ENCODE measurements around the gene BLM. TPM values are rescaled to one million over a fixed set of nuclear protein-coding genes. Genes with fewer than 3 reads are reported as not detected.
A peak's percentile ranks its signal among the peaks of the same experiment; 100 is the strongest.
"Not testable (repeated sequence)": the region's sequence is repeated elsewhere in the genome, so short reads cannot be mapped to it uniquely, and the experiment has no call there.

The BLM gene
- total RNA-seq, 3 donors from 2014 or later, result 21.4 to 25.6 (median 23.5) TPM

GRCh38 chr15:90822204-90822955 is 105.2 kb downstream of the BLM start:
- Mint-ChIP-seq H3K4me1 (ENCODE audit: low read depth) (peaks cover 13% of the 10 kb centered on the region), H3K9me3 (no peaks in the 10 kb centered on the region), H3K4me3 (no peak overlapping the region), H3K27me3 (ENCODE audit: low read depth) (no peaks in the 10 kb centered on the region), H3K36me3 (ENCODE audit: insufficient read depth) (no peaks in the 10 kb centered on the region)
- DNase-seq (no peak), ATAC-seq (no peak)

GRCh38 chr15:90823455-90823974 is 106.4 kb downstream of the BLM start:
- Mint-ChIP-seq H3K4me3 (no peak overlapping the region), H3K4me1 (ENCODE audit: low read depth) (peaks cover 6% of the 10 kb centered on the region), H3K27me3 (ENCODE audit: low read depth) (no peaks in the 10 kb centered on the region), H3K9me3 (no peaks in the 10 kb centered on the region), H3K36me3 (ENCODE audit: insufficient read depth) (no peaks in the 10 kb centered on the region)
- ATAC-seq (no peak), DNase-seq (no peak)

- ATAC-seq; DNase-seq; H3K4me3 Mint-ChIP-seq; H3K36me3 Mint-ChIP-seq (ENCODE audit: insufficient read depth); H3K27me3 Mint-ChIP-seq (ENCODE audit: low read depth); H3K9me3 Mint-ChIP-seq: not testable (repeated sequence)
- H3K4me1 Mint-ChIP-seq (ENCODE audit: low read depth), result peaks cover 12% of the 10 kb centered on the region
These were observed 108.2 kb downstream of the BLM start for GRCh38 chr15:90825115-90825899.

- ATAC-seq, DNase-seq: not testable (repeated sequence)
- peaks cover 20% of the 10 kb centered on the region for H3K4me1 Mint-ChIP-seq (ENCODE audit: low read depth)
These were observed 109.2 kb downstream of the BLM start for GRCh38 chr15:90826206-90826885.

GRCh38 chr15:90826886-90827435 is 109.8 kb downstream of the BLM start:
- Mint-ChIP-seq H3K4me3 (no peak overlapping the region), H3K27me3 (ENCODE audit: low read depth) (peaks cover 3% of the 10 kb centered on the region), H3K4me1 (ENCODE audit: low read depth) (peaks cover 20% of the 10 kb centered on the region), H3K9me3 (no peaks in the 10 kb centered on the region), H3K36me3 (ENCODE audit: insufficient read depth) (no peaks in the 10 kb centered on the region)
- DNase-seq (no peak), ATAC-seq (no peak)

More at GRCh38 chr15:90826206-90826885, 109.2 kb downstream of the BLM start:
- not testable (repeated sequence) for H3K27me3 Mint-ChIP-seq (ENCODE audit: low read depth); H3K9me3 Mint-ChIP-seq; H3K36me3 Mint-ChIP-seq (ENCODE audit: insufficient read depth); H3K4me3 Mint-ChIP-seq

DNA sequence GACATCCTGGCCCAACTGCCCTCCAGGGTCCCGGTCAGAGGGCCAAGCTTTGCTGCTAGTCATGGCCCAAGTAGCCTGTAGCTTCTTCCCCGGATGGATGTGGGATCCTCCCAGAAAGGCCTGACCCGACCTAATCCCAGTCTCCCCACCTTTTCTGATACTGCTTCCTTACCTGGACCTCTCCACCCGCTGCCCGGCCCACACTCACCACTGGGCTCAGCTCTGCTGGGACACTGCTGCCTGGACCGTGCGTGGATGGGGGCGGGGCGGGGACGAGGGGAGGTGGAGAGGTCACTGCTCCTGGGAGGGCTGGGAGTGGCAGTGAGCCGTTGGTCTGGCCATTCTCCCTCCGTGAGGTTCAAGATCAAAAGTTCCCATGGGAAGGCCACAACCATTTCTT is 111.0 kb downstream of the BLM start:
- ATAC-seq, result no peak
- H3K4me1 Mint-ChIP-seq (ENCODE audit: low read depth), result peaks cover 20% of the 10 kb centered on the region

DNA sequence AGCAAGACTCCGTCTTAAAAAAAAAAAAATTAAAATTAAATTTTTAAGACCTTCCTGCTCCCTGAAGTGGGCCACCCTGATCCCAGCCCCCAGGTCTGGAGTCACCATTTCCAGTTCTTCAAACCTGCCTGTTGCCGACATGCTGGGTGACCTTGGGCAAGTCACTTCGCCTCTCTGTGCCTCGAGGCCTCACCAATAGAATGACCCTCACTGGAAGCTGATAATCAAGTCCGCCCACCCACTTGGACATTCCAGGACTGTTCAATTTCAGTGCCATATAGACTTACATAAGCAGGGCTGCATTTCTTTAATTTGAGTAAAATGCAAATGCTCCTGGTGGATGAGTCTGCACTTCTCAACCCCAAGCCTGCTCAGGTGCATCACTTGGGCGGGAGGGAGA is 112.0 kb downstream of the BLM start:
- no peaks in the 10 kb centered on the region for H3K36me3 Mint-ChIP-seq (ENCODE audit: insufficient read depth)
- no peaks in the 10 kb centered on the region for H3K9me3 Mint-ChIP-seq
- H3K4me3 Mint-ChIP-seq, result no peak overlapping the region
- H3K4me1 Mint-ChIP-seq (ENCODE audit: low read depth), result peaks cover 23% of the 10 kb centered on the region
- H3K27me3 Mint-ChIP-seq (ENCODE audit: low read depth), result peaks cover 3% of the 10 kb centered on the region
- no peak for ATAC-seq
- no peak for DNase-seq

More for the DNA sequence above, 111.0 kb downstream of the BLM start:
- no peak overlapping the region for H3K4me3 Mint-ChIP-seq
- no peaks in the 10 kb centered on the region for H3K9me3 Mint-ChIP-seq
- H3K27me3 Mint-ChIP-seq (ENCODE audit: low read depth), result peaks cover 3% of the 10 kb centered on the region
- DNase-seq, result no peak
- H3K36me3 Mint-ChIP-seq (ENCODE audit: insufficient read depth), result no peaks in the 10 kb centered on the region

DNA sequence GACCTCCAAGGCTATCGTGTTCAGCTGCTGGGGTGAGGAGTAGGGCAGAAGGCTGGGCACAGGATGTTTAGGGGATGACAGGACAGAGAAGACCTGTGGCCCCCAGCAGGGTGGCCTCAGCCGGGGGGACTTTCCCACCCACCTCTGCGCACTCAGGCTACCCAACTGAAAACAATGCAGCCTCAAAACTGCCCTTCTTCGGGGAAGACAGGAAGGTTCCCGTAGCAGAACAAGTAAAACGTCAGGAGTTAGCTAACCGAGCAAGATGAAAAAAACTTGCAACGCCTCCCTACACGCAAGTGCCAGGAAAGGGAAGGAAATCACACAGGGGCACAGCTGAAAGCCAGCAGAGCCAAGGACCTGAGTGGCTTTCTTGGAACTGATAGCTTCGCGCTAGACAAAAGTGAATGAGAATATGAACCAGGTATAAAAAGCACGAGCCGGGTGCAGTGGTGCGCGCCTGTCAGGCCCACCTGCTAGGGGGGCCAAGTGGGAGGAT is 112.8 kb downstream of the BLM start:
- Mint-ChIP-seq H3K36me3 (ENCODE audit: insufficient read depth) (no peaks in the 10 kb centered on the region), H3K9me3 (no peaks in the 10 kb centered on the region), H3K4me1 (ENCODE audit: low read depth) (peaks cover 23% of the 10 kb centered on the region), H3K4me3 (peak overlapping the region; percentile 63), H3K27me3 (ENCODE audit: low read depth) (peaks cover 3% of the 10 kb centered on the region)
- peak; percentile 84 to 89 for ATAC-seq
- no peak for DNase-seq

GRCh38 chr15:90834626-90835025 is 117.5 kb downstream of the BLM start:
- no peaks in the 10 kb centered on the region for H3K36me3 Mint-ChIP-seq (ENCODE audit: insufficient read depth)
- DNase-seq (no peak), ATAC-seq (no peak)
- peaks cover 3% of the 10 kb centered on the region for H3K27me3 Mint-ChIP-seq (ENCODE audit: low read depth)
- no peak overlapping the region for H3K4me3 Mint-ChIP-seq
- H3K4me1 Mint-ChIP-seq (ENCODE audit: low read depth), result peaks cover 48% of the 10 kb centered on the region
- H3K9me3 Mint-ChIP-seq, result no peaks in the 10 kb centered on the region

DNA sequence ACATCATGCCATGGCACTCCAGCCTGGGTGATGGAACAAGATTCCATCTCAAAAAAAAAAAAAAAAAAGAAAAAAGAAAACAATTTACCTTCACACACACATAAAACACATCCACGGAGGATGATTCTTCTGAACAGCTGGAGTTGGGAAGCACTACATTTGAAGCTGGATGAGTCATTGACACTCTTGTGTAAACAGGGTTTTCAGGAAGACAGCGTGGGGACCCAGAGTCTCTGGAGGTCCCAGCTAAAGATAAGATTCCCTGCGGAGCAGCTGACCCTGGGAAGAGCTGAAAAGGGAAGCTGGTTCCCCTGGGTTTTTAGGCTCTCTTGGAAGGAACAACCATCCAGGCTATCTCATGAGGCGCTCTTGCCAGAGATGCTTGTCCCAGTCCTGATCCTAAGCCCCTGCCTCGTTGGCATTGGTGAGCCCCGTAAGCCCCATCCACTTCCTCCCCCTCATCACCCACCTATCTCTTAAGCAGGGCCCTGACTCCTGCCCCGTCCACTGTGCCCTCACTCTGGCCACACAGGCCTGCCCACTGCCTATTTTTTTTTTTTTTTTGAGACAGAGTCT is 119.2 kb downstream of the BLM start:
- DNase-seq (no peak), ATAC-seq (no peak)
- Mint-ChIP-seq H3K9me3 (no peaks in the 10 kb centered on the region), H3K4me3 (no peak overlapping the region), H3K4me1 (ENCODE audit: low read depth) (peaks cover 42% of the 10 kb centered on the region), H3K27me3 (ENCODE audit: low read depth) (no peaks in the 10 kb centered on the region), H3K36me3 (ENCODE audit: insufficient read depth) (no peaks in the 10 kb centered on the region)

GRCh38 chr15:90837094-90837493 is 119.9 kb downstream of the BLM start:
- Mint-ChIP-seq H3K27me3 (ENCODE audit: low read depth) (no peaks in the 10 kb centered on the region), H3K4me1 (ENCODE audit: low read depth) (peaks cover 42% of the 10 kb centered on the region), H3K9me3 (no peaks in the 10 kb centered on the region), H3K4me3 (peak overlapping the region; percentile 46), H3K36me3 (ENCODE audit: insufficient read depth) (no peaks in the 10 kb centered on the region)
- DNase-seq (no peak), ATAC-seq (peak; percentile 12 to 20)

- DNase-seq, result peak; percentile 91
- no peaks in the 10 kb centered on the region for H3K9me3 Mint-ChIP-seq
- H3K36me3 Mint-ChIP-seq (ENCODE audit: insufficient read depth), result no peaks in the 10 kb centered on the region
- H3K4me3 Mint-ChIP-seq, result peak overlapping the region; percentile 65
- no peaks in the 10 kb centered on the region for H3K27me3 Mint-ChIP-seq (ENCODE audit: low read depth)
- peak; percentile 90 to 95 for ATAC-seq
- H3K4me1 Mint-ChIP-seq (ENCODE audit: low read depth), result peaks cover 42% of the 10 kb centered on the region
These were observed 121.0 kb downstream of the BLM start for GRCh38 chr15:90838139-90838538.

GRCh38 chr15:90838544-90838943 is 121.4 kb downstream of the BLM start:
- Mint-ChIP-seq H3K4me1 (ENCODE audit: low read depth) (peaks cover 42% of the 10 kb centered on the region), H3K4me3 (peak overlapping the region; percentile 65), H3K36me3 (ENCODE audit: insufficient read depth) (no peaks in the 10 kb centered on the region), H3K27me3 (ENCODE audit: low read depth) (no peaks in the 10 kb centered on the region), H3K9me3 (no peaks in the 10 kb centered on the region)
- DNase-seq (no peak), ATAC-seq (peak in 1 of 2 donors; percentile 3)

Data from activated T-cell treated with anti-CD3 and anti-CD28 coated beads, Interleukin-2, amount 50 U/mL, for 4 hours (primary cell).